ENCODE results near the gene TPM1.

The TPM1 gene

GRCh38 chr15:62999178-62999577 lies 43.4 kb upstream of the TPM1 start:
- TF ChIP-seq CTCF (IDR thresholded peaks at IDR 0.05; ENCODE audit: low read depth, low read length) = no peak
- no peak for DNase-seq (ENCODE audit: extremely low read depth, low read depth)

- DNase-seq (ENCODE audit: extremely low read depth, low read depth) = no peak
- TF ChIP-seq CTCF (IDR thresholded peaks at IDR 0.05; ENCODE audit: low read depth, low read length) = no peak
Measured at GRCh38 chr15:62999923-63000561, 42.5 kb upstream of the TPM1 start.

GRCh38 chr15:63000706-63001105 lies 41.8 kb upstream of the TPM1 start:
- no peak for DNase-seq (ENCODE audit: extremely low read depth, low read depth)
- TF ChIP-seq CTCF (IDR thresholded peaks at IDR 0.05; ENCODE audit: low read depth, low read length) = no peak

GRCh38 chr15:63004211-63004610 lies 38.3 kb upstream of the TPM1 start:
- no peak for DNase-seq (ENCODE audit: extremely low read depth, low read depth)
- TF ChIP-seq CTCF (IDR thresholded peaks at IDR 0.05; ENCODE audit: low read depth, low read length) = no peak

GRCh38 chr15:63006032-63006878 lies 36.3 kb upstream of the TPM1 start:
- no peak for DNase-seq (ENCODE audit: extremely low read depth, low read depth)
- no peak for TF ChIP-seq CTCF (IDR thresholded peaks at IDR 0.05; ENCODE audit: low read depth, low read length)

- no peak for DNase-seq (ENCODE audit: extremely low read depth, low read depth)
- TF ChIP-seq CTCF (IDR thresholded peaks at IDR 0.05; ENCODE audit: low read depth, low read length) = no peak
Measured at GRCh38 chr15:63008333-63009049, 34.1 kb upstream of the TPM1 start.

GRCh38 chr15:63010386-63010785 lies 32.2 kb upstream of the TPM1 start:
- no peak for DNase-seq (ENCODE audit: extremely low read depth, low read depth)
- TF ChIP-seq CTCF (IDR thresholded peaks at IDR 0.05; ENCODE audit: low read depth, low read length) = no peak

All from AG09319 (cell line).